Ascending aorta (tissue), 2 donors: Measurements from ENCODE around the gene DVL1. TPM values are rescaled to one million over a fixed set of nuclear protein-coding genes. Genes with fewer than 3 reads are reported as not detected.

ENCODE experiments used
- DNase-seq, 2 donors: peaks; one replicate each; pipeline ENCODE4 v3.0.0-alpha.2; 2019; ENCODE audit warnings: low spot score in 2 of 2
- H3K27ac ChIP-seq, 2 donors: fragments of 200-600 bp; sonication (generic); one replicate each; pipeline ENCODE4 v1.5.1; 2016 to 2017; ENCODE audit warnings: mild to moderate bottlenecking in 1 of 2
- H3K27me3 ChIP-seq: fragments of 200-600 bp; sonication (generic); one replicate; pipeline ENCODE4 v1.5.1; 2017
- H3K36me3 ChIP-seq, 2 donors: fragments of 200-600 bp; sonication (generic); one replicate each; pipeline ENCODE4 v1.5.1; 2016
- H3K4me1 ChIP-seq, 2 donors: fragments of 200-600 bp; sonication (generic); one replicate each; pipeline ENCODE4 v1.5.1; 2016 to 2017; ENCODE audit warnings: mild to moderate bottlenecking in 1 of 2
- H3K4me3 ChIP-seq, 2 donors: fragments of 200-600 bp; sonication (generic); one replicate each; pipeline ENCODE4 v1.5.1; 2016 to 2017; ENCODE audit warnings: mild to moderate bottlenecking in 1 of 2
- H3K9me3 ChIP-seq, 2 donors: fragments of 200-600 bp; sonication (generic); one replicate each; pipeline ENCODE4 v1.5.1; 2016
- CTCF ChIP-seq, 3 experiments: fragments of 200-600 bp in 2 of 3; fragments of 450-650 bp in 1 of 3; sonication (generic) in 2 of 3; IDR thresholded peaks; one replicate each; pipeline ENCODE4 v1.5.1; 2016 to 2019; ENCODE audit warnings: antibody characterized with exemption in 3 of 3, mild to moderate bottlenecking in 1 of 3, moderate library complexity in 1 of 3
- intact Hi-C: fragments of 100-400 bp; cut with DNase I; formaldehyde crosslinking; loops from one replicate; pipeline ENCODE4 v1.15.1; 2023
- total RNA-seq: library from RNA; depleted of rRNA; stranded (reverse); fragments of >200 nt; gene quantifications from one replicate; pipeline ENCODE4 v1.1.0, GENCODE V29; 2016

Gene DVL1
- total RNA-seq, 1 donor from 2014 or later: 66.7 TPM

- DNase-seq: no peak
- Histone ChIP-seq H3K9me3 (no peaks in the 10 kb centered on the region), H3K4me3 (peak overlapping the region; percentile 94 to 99), H3K4me1 (peaks cover 25 to 40% of the 10 kb centered on the region in 2 donors), H3K27ac (peak overlapping the region; percentile 95), H3K27me3 (no peaks in the 10 kb centered on the region), H3K36me3 (peaks cover 11 to 19% of the 10 kb centered on the region in 2 donors)
- TF ChIP-seq CTCF (IDR thresholded peaks at IDR 0.05): no peak
- intact Hi-C loops: loop anchor here (5.0 kb wide), 1 partner anchor 74 kb away; the partner anchor contains the start of genes B3GALT6 and SDF4
These were observed 42.5 kb downstream of the DVL1 start for GRCh38 chr1:1306661-1307260.

- intact Hi-C loops: loop anchor here (5.0 kb wide), 1 partner anchor 74 kb away; the partner anchor contains the start of genes B3GALT6 and SDF4
- Histone ChIP-seq H3K27ac (no peak overlapping the region), H3K4me3 (peak overlapping the region; percentile 94 to 99), H3K36me3 (peaks cover 5 to 16% of the 10 kb centered on the region in 2 donors), H3K9me3 (no peaks in the 10 kb centered on the region), H3K27me3 (no peaks in the 10 kb centered on the region), H3K4me1 (peaks cover 25 to 40% of the 10 kb centered on the region in 2 donors)
- DNase-seq: no peak
- TF ChIP-seq CTCF (IDR thresholded peaks at IDR 0.05): no peak
These were observed 43.1 kb downstream of the DVL1 start for GRCh38 chr1:1306070-1306660.

GRCh38 chr1:1305300-1306069, 43.7 kb downstream of the DVL1 start:
- TF ChIP-seq CTCF (IDR thresholded peaks at IDR 0.05): no peak
- Histone ChIP-seq H3K27me3 (no peaks in the 10 kb centered on the region), H3K36me3 (peaks cover 0 to 9% of the 10 kb centered on the region in 2 donors), H3K9me3 (no peaks in the 10 kb centered on the region), H3K4me1 (peaks cover 25 to 40% of the 10 kb centered on the region in 2 donors), H3K27ac (no peak overlapping the region), H3K4me3 (peak overlapping the region; percentile 37 to 94)
- intact Hi-C loops: loop anchor here (2.0 to 5.0 kb wide), 2 partner anchors 31 to 73 kb away; partner anchors contain the start of genes B3GALT6 and SDF4
- DNase-seq: no peak

GRCh38 chr1:1304331-1305299, 44.6 kb downstream of the DVL1 start:
- DNase-seq: no peak
- intact Hi-C loops: loop anchor here (2.0 to 5.0 kb wide), 2 partner anchors 30 to 72 kb away; partner anchors contain the start of genes B3GALT6 and SDF4
- Histone ChIP-seq H3K4me3 (peak overlapping the region; percentile 37 to 94), H3K36me3 (peaks cover 0 to under 1% of the 10 kb centered on the region in 2 donors), H3K27me3 (no peaks in the 10 kb centered on the region), H3K4me1 (peaks cover 25 to 37% of the 10 kb centered on the region in 2 donors), H3K27ac (peak overlapping the region in 1 of 2 donors; percentile 40), H3K9me3 (no peaks in the 10 kb centered on the region)
- no peak for TF ChIP-seq CTCF (IDR thresholded peaks at IDR 0.05)

GRCh38 chr1:1303736-1304135, 45.5 kb downstream of the DVL1 start:
- Histone ChIP-seq H3K27ac (no peak overlapping the region), H3K27me3 (no peaks in the 10 kb centered on the region), H3K4me3 (no peak overlapping the region), H3K9me3 (no peaks in the 10 kb centered on the region), H3K4me1 (peaks cover 25 to 29% of the 10 kb centered on the region in 2 donors), H3K36me3 (no peaks in the 10 kb centered on the region)
- intact Hi-C loops: loop anchor here (2.0 kb wide), 1 partner anchor 29 kb away; no protein-coding TSS in a partner anchor
- TF ChIP-seq CTCF (IDR thresholded peaks at IDR 0.05): no peak
- no peak for DNase-seq
